GM21423 (cell line): ENCODE measurements around the gene PRKAR2A.
"Not testable (repeated sequence)": the region's sequence is repeated elsewhere in the genome, so short reads cannot be mapped to it uniquely, and the experiment has no call there.

Source experiments
- ATAC-seq: cut with Tn5 transposase; IDR thresholded peaks from one replicate; pipeline ENCODE4 v1.9.1; 2021; ENCODE audit warnings: mild to moderate bottlenecking, moderate library complexity; ENCODE audit not compliant: unreplicated experiment

The PRKAR2A gene

GRCh38 chr3:48837163-48837562 is 10.5 kb downstream of the PRKAR2A start:
- no peak for ATAC-seq

- ATAC-seq, result no peak
These were observed 11.9 kb downstream of the PRKAR2A start for GRCh38 chr3:48835650-48836366.

- no peak for ATAC-seq
These were observed 15.0 kb downstream of the PRKAR2A start for GRCh38 chr3:48832684-48833083.

- no peak for ATAC-seq
These were observed 17.0 kb downstream of the PRKAR2A start for GRCh38 chr3:48830715-48831114.

GRCh38 chr3:48829525-48829924 is 18.1 kb downstream of the PRKAR2A start:
- not testable (repeated sequence) for ATAC-seq

GRCh38 chr3:48827874-48828273 is 19.8 kb downstream of the PRKAR2A start:
- ATAC-seq, result not testable (repeated sequence)

- no peak for ATAC-seq
These were observed 21.2 kb downstream of the PRKAR2A start for GRCh38 chr3:48826451-48826850.

- no peak for ATAC-seq
These were observed 26.9 kb downstream of the PRKAR2A start for GRCh38 chr3:48820612-48821324.

GRCh38 chr3:48819234-48820221 is 28.1 kb downstream of the PRKAR2A start:
- ATAC-seq, result no peak

- no peak for ATAC-seq
These were observed 36.1 kb downstream of the PRKAR2A start for GRCh38 chr3:48811524-48811923.

GRCh38 chr3:48804930-48805329 is 42.7 kb downstream of the PRKAR2A start:
- ATAC-seq, result no peak

- ATAC-seq, result not testable (repeated sequence)
These were observed 46.8 kb downstream of the PRKAR2A start for GRCh38 chr3:48800831-48801230.

GRCh38 chr3:48798998-48799397 is 48.7 kb downstream of the PRKAR2A start:
- ATAC-seq, result no peak

GRCh38 chr3:48797626-48798025 is 50.0 kb downstream of the PRKAR2A start:
- ATAC-seq, result no peak

- no peak for ATAC-seq
These were observed 51.5 kb downstream of the PRKAR2A start for GRCh38 chr3:48795997-48796732.

- not testable (repeated sequence) for ATAC-seq
These were observed 54.2 kb downstream of the PRKAR2A start for GRCh38 chr3:48793484-48793883.

- ATAC-seq, result no peak
These were observed 58.0 kb downstream of the PRKAR2A start for GRCh38 chr3:48789665-48790064.

- ATAC-seq, result no peak
These were observed 59.0 kb downstream of the PRKAR2A start for GRCh38 chr3:48788544-48789162.

- ATAC-seq, result no peak
These were observed 63.1 kb downstream of the PRKAR2A start for GRCh38 chr3:48784426-48785120.
